GM19438 (cell line): ENCODE data around the gene SERPINI1.

Experiments
- ATAC-seq: cut with Tn5 transposase; IDR thresholded peaks from one replicate; pipeline ENCODE4 v1.9.1; 2021; ENCODE audit warnings: low read depth; ENCODE audit not compliant: unreplicated experiment

SERPINI1 gene

DNA sequence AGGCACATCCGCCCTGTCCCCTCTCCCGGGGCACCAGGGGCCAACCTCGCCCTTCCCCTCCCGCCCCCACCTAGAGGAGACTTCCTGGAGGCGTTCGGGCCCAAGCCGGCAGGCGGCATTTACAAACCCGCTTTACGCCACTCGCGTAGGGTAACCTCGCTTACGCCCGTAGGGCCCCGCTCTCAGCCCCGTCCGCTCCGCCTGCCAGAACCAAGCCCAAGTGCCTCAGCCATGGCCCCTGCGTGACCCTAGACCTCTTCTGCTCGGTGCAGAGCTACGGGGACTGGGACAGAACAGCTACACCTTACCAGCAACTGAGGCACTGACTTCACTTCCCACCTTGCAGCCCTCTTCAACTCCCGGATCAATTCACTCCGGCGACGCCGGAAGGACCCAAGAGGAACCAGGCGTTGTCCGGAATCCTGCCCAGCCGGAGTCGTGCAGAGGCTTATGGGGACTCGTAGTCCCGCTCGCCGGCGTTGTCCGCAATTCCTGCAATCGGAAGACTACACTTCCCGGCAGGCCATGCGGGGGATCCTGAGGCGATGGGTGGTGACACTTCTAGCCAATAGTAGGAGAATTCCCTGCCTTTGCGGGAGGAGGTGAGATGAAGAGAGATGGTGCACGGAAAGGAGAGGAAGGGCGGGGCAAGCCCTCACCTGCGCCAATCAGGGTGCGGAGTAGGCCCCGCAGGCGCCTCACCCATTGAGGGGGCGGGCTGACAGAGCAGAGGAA is 856 bp upstream of the SERPINI1 start, which contains the start of gene PDCD10:
Gene PDCD10, minus strand, starts transcription at position 395 of the 735 bp plus-strand sequence. CDS start 14,735 bp downstream, outside the sequence.
- ATAC-seq = peak; percentile 84

DNA sequence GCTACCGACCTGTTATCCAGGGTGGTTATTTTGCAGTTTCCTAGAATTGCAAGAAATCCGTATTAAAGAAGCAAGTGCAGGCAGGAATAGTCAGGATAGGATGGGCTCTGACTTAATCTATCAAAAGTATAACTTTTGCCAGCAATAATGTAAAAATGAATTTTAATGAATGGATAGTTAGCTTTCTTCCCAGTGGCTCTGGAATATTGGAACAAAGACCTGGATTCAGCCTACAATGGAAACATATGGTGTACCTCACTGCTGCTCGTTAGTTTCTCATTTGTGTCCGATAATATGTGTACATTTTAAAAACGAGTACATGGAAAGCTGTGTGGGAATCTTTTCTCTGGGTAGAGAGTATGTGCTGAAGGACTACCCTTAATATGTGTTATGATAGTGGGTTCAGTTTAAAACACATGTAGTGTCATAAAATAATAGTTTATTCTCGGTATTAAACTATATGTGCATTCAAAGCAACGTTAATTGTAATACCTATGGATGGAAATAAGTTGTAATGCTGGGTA is 805 bp downstream of the SERPINI1 start:
- ATAC-seq = no peak

DNA sequence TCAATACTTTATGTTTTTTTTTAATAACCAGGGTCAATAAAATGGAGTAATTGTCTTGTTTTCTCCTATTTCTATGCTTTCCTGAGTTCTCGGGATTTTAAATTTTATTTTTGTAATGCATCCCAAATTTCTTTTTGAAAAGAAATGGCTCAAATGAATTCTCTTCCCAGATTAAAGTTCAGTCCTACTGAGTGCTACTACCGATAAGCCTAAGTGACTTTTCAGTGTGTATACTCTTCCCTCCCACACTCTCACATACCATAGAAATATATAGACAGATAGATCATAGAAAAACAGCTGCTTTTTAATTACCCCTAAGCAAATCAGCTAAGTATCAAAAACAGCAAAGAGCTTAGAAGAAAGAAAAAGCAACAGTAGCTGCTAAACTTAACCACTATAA is 1.5 kb downstream of the SERPINI1 start:
- ATAC-seq = no peak

DNA sequence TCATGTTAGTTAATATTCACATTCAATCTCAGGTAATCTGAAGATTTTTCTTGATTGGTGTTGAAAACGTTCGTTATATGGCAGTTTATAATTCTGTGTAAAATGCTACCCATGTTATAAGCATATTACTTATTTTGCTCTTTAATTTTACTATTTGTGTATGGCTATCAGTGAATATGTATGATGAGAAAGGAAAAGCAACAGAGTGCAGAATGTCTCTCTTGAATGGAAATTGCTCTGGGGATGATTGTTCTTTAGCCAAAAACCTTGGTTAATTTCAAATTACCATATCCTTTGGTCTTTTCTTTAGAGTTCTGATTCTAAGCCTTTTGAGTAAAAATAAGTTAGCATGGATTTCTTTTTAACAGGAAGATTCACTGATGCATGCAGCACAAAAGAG is 2.5 kb downstream of the SERPINI1 start:
- ATAC-seq = no peak

DNA sequence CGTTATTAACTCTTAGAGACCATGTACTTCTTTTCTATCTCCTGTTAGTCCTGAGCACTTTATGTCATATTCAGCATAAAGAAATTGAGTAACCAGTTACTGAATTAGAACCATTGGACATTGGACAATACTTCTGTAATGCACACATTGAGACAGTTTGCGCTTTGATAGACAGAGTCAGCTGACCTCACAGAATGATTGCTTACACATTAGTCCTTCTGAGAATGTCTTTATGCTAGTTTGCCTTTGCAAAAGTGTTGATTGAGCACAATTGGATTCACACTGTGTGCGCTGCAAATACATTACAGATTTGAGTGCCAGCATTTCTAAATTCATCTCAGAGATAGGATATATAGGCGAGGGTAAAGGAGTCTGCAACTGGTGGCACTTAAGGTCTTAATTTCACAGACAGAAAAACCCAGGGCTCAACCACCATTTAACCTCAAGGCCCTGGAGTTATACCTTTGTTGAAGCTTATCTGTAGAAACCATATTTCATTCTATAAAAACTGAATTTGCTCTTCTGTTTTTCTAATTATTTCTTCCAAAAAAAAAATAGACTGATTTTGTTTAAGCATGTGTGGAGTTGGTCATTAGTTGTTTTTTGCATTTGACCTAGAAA is 3.8 kb downstream of the SERPINI1 start:
- no peak for ATAC-seq

DNA sequence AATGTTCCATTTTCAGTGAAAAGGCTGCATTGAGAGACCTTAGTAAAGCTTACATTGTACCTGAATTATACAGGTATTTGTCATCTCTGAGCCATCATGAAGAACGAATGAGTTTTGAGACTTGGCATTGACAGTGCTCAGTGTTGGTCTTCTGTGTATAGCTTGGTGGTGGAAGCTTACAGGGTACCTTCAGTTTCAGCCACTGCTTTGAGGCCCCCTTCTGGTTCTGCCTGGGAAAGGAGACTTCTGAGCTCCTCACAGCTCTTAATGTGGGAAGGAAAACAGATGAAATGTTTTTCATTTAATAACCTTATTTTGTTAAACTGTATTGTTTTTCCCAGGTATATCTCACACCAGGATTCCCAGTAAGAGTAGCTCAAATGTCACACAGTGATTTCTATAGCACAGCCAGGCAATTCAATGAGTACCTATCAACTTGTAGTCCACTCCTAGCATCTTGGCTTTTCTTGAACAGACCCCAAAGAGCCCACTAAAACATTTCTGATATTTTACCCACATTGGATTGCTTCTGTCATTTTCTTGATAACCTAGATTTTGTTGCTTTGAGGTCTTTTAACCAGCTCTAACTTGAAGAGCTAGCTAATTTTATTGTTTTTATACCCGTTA is 5.6 kb downstream of the SERPINI1 start:
- ATAC-seq = peak; percentile 95

DNA sequence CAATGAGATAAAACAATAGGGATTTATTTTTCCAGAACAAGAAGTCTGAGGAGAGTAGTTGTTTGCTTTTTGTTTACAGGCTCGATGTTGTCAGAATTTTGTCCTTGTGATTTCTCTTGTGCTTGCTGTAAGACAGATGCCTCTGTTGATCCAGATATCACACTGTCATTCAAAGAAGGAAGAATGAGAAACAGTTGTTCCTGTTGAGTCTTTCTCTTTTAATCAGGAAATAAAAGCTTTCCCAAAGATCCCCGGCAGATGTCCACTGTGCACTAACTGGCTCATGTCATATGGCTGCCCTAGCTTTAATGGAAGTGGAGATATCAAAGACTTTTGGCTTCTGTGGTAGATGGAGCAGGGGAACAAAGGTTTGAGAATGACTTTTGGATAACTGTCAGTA is 6.8 kb downstream of the SERPINI1 start:
- no peak for ATAC-seq

DNA sequence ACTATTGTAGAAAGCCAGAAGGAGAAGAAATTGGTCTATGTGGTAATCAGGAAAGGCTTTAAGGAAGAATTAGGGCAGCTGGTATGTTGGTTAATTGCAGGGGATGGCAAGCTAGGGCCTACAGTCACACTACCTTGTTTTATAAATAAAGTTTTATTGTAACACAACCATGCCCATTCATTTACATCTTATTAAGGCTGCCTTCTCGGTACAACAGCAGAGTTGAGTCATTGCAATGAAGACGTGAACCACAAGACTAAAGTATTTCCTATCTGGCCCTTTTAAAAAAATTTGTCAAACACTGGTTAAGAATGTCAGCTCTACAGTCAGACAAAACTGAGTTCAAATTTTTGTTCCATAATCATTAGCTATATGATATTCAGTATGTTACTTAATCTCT is 8.3 kb downstream of the SERPINI1 start:
- ATAC-seq = no peak

DNA sequence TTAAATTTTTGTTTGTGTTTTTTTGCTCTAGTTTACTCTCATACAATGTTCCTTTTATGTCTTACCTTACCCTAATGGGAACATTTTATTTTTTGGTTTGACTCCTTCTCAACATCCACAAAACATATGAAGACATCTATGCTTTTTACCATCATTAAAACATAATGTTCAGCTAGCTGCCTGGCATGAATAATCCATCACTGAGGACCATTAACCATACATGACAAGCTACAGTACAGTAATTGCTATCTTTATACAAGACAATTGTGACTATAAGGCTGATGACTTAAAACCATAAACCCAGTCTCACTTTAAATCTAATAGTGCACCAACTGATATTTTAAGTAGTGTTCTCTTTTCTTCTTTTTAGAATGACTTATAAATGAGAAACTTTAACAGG is 13.7 kb downstream of the SERPINI1 start:
- no peak for ATAC-seq

DNA sequence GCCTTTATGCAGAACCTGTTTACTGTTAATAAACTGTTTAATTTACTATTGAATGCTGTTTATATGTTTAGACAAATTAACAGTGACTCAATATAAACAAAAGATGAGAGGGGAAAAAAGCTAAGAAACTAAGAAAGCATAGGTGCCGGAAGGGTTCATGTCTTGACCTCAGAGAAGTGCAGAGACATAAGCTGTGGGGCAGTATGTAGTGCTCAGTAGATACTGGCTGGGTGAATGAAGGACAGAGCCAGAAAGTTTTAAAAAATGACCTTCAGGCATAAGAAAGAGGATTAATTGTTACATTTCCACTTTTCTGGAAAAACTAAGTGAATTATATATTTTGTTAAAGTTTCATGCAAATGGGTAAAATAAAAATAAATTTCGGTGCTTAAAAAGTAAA is 14.2 kb downstream of the SERPINI1 start:
- ATAC-seq = no peak

DNA sequence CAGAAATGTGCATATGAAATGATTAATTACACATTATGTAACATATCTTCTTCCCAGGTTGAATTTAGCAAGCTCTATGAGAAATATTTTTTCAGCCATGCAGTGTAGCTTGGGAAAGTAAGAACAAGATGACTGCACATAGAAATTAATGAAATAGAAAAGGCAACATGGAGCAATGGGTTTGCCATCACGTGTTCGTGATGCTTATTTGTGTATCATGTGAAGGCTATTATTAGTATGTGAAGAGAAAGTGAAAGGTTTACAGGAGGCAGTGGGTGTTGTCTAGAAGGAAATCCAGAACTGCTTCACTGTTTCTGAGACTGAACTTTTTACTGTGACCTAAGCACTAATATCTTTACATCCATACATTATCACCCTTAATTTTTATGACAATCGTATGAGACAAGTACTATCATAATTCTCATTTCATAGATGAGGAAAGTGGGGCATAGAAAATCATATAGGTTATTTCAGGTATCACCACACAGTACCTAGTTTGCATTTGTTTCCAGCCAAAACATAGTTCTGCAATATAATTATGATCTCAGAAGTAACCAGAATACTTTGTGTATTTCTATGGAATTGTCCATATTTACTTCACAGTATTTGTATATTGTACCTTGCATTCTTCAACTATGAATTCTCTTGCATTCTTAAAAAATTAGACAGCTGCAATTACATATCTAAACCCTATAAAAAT is 14.9 kb downstream of the SERPINI1 start:
- peak; percentile 95 for ATAC-seq

DNA sequence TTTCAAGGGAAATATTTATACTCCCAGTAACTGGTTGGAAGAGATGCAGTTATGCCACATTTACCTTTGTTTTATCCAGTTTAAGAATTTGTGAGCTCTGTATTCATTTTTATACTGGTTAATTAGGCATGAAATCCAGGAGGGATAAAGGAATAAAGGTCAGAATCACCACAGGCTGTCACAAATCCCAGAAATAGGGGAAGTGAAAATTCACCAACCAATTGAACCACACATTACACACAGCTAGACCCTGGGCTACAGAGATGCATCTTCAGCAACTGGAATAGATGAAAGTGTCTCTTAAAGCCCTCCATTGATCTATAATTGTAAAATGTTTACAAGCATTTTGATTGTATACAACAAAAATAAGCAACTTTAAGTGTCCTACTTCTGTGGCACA is 18.5 kb downstream of the SERPINI1 start:
- ATAC-seq = no peak

DNA sequence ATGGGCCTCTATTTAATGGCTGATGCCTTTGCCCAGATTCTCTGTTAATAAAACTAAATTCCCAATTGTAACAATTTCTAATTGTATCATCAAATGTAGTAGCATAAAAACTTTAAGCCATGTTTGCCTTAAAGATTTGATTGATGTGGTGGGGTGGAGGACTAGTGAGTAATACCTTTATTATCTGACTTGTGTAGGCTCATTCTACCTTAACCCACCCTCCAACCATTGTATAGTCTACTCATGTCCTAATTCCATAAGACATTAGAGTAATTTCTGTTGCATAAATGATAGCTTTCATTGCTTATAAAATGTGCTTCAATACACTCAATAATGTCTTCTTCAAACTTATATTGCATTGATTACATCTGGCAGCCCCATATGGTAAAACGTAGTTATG is 25.8 kb downstream of the SERPINI1 start:
- ATAC-seq = no peak

DNA sequence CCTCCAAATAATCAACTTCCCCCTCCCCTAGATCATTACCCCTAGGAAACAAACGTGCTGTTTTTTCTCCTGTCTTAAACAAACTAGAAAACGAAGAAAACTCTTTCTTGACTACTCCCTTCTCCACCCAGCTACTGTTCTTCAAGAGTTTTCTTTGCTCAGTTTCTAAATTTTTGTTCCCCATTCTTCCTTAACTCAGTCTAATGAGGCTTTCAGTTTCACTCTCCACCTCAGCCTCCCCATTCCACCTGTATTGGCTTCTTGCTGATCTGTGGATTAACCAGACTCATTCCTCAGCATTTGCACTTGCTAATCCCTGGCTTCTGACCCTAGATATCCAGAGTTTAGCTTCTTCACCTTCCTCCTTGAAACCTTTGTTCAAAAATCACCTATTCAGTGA is 26.8 kb downstream of the SERPINI1 start:
- ATAC-seq = no peak

DNA sequence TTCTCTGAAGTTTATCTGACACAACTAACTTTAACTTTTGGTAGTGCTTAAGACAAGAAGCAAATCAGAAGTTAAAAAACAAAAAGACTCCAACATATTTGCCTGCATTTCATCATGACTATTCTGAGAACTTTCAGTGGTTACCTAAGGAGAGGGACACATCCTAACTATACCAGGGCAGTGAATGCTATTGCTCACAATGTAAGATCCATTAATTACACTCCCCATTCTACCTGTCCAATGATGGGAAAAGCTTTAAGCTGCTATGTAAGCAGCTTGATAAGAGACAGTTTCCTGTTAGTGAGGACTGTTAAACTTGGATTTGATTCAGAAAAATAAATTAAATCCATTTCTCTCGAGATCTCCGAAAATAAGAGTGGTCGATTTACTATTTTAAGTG is 37.5 kb downstream of the SERPINI1 start:
- no peak for ATAC-seq

DNA sequence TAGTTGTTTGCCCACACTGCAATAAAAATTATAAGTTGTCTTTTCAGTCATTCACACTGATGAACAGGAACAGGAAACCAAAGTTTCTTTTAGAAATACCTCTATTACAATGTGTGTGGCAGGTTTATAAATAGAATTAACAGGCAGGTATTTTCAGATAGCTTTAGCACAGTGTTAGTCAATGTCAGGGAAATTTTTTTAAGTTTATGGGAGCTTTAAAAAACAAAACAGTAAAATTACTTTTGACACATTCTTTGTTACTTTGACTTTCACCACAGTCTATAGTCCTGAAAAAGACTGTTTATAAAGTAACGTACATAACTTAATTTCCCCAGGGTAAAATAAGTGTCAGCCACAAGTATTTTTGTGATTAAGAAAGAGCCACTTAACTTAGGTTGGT is 38.1 kb downstream of the SERPINI1 start:
- ATAC-seq = no peak

DNA sequence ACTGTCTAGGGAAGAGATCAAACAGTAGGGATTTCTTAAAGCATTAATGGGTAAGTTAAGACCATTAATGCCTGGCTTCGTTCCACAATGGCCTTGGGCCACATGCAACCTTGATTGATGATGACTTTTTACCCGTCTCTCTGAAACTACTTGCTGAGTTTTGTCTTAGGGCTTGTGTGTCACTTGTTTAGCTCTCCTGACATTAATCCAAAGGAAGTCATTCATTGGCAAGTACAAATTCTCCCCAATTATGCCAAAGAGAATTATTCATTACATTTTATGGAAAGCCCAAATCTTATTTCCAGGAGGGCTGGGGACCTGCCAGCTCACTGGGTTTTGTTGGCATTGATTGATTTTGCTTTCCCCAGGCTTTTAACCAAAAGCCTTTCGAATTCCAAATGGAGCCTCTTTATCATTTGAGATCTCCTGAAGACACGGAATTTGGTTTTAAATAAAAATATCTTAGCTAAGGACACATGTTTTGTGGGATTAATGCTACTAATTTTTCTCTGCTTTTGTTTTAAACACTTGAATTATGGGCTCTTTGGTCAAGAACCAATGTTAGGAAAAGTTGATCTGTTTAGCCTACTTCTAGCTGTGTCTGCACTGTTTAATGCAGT is 40.7 kb downstream of the SERPINI1 start:
- ATAC-seq = no peak

DNA sequence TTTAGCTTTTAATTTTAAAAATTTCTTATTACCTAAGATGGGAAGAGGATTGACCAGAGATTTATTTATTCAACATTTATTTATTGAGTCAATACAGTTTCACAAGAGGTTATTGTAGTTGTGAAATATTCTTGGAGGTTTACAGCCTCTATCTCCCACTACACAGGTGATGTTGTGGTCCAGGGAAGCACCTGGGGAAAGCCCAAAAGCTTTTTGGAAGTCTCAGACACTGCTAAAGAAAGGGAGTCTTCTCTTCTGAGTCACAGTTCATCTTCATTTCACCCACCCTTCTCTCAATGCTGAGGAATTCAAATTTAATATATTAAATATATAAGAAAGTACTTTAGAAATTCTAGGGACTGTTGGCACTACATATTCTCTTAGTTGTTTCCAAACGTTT is 41.8 kb downstream of the SERPINI1 start:
- ATAC-seq = no peak

DNA sequence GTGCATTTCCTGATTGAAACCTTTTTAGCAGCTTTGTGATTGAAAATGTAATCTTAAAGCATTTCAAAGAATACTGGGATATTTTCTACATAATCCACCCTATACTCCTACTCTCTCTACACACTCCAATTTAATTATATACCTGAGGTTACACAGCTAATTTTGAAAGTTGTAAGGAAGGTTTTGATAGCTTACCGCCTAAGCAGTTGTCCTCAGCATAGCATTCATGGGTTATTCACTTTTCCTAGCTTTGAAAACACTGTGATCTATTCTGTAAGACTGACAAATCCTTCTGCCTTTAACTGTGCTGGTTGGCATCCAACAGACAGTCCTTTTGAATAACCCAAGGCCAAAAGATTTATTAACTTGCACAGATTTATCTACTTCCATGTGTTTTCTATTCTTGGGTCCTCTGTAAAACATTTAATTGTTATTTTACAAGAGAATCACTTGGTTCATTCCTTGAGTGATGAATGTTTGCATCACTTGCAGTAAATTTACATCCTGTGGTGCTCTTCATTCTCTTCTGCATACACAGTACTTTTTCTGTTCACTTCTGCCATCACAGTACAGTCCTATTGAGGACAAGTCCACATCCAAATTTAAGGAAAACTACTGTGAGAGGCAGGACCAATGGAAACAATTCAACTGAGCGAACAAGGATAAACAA is 44.8 kb downstream of the SERPINI1 start:
- no peak for ATAC-seq

DNA sequence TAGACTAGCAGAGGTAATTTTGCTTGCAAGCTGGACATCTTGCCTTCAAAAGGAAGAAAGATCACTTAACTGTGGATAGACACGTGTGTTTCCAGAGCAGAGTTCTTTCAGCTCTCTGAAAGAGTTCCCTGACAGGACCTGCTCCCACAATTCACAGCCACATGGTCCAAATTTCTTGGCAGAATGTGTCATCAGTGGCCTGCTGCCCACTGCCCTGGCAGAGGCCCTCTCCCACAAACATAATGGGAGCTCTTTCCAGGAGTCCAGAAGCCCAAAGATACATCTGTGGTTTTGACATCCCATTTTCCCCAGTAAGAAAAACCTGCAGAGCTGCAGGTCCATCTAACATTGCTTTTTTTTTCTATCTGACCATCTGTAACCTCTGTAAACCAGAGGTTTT is 48.3 kb downstream of the SERPINI1 start:
- ATAC-seq = no peak
